Activated CD4-positive, alpha-beta T cell treated with anti-CD3 and anti-CD28 coated beads for 24 hours (primary cell): ENCODE results near the gene ANKRD50.

Experiments
- DNase-seq, 2 donors: peaks; one replicate each; pipeline ENCODE4 v3.0.0-alpha.2; 2020; ENCODE audit warnings: low read depth in 2 of 2

Gene ANKRD50

DNA sequence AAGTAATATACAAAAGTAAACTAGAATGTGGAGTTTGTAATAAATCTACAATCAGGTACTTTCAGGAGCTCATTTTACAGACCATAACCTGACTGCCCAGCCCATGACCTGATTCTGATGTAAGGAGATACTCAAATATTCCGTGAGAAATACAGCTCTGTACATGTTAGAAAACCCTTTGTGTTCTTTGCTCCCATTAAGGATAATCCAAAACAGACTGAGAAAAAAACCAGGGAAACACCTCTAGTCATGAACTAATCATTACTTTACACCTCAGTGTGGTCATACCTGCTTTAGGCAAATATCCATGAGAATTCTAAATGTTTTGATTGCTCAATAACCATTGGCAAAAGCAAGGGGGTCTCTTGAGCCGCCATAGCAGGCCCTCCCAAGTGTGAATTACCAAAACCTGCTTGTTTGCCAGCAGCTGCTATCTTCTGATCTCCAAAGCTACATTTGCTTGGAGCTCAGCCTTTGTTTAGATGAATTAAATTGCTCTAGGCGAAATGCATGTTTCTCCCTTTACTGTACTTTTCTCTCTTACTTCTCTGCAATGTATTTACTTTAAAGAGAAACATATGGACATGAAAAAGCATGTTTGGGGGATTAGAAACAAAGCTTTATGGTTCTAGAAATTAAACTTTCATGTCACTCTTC, 79.1 kb downstream of the ANKRD50 start:
- no peak for DNase-seq

DNA sequence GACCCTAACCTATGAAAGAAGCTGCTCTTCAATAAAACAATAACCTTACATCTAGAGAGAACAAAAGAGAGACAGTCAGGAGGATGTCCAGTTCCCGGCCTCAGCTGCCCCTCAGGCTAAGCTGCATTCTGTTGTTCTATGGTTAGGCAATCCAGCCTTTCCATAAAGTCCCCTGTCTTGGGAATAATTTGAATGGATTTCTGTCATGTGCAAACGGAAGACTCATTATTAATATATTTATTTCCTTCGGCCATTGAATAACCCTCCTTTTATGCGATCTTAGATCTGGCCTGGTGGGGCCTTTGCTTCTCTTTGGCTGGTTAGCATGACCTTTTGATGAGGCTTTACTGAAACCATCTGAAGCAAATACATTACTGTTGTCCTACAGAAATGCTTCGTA, 80.1 kb downstream of the ANKRD50 start:
- DNase-seq = no peak

DNA sequence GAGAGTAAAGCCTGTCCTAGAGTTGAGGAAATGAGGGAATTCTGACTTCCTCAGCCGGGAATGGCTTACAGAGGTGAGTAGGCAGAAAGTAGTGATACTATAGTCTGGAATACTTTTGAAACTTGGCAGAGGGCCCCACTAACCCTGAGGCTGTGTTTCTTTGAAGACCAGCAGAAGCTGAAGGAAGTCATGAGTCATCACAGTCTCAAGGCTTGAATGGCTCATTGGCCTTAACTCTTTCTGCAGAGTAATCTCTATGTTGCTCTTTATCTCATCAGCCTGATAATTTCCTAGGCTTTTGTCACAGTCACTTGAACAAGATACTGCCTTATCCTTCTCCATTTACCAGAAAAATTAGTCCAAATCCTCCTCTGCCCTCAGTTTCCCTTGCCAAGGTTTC, 80.8 kb downstream of the ANKRD50 start:
- no peak for DNase-seq

DNA sequence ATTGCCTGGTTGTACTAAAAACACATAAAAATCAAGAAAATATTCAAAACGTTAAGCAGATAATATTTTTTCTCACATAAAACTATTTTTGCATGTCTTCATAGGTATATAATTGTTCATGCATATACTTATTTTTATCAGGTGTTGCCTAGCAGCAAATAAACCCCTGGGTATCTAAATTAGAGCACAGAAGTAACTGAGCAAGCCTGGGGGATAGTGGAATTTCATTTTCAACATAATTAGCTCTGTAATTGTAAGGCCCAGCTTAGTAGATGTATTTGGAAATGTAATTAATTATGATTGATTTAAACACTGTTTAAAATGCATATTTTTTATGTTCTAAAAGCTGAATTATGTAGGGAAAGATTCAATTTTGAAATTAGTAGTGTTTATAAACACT, 82.9 kb downstream of the ANKRD50 start:
- no peak for DNase-seq
